Ureter (tissue), 1 donor: ENCODE results near the gene TMEM114. TPM values are rescaled to one million over a fixed set of nuclear protein-coding genes. Genes with fewer than 3 reads are reported as not detected.
"Not testable (repeated sequence)": the region's sequence is repeated elsewhere in the genome, so short reads cannot be mapped to it uniquely, and the experiment has no call there.

Source experiments
- DNase-seq: peaks from one replicate; pipeline ENCODE4 v3.0.0-alpha.2; 2020; ENCODE audit warnings: low spot score
- total RNA-seq: library from RNA; stranded (reverse); gene quantifications from one replicate; pipeline ENCODE4 v1.2.4, GENCODE V29; 2023
- donor health status: DM: yes; HTN: yes; CAD: no.

Gene TMEM114
- total RNA-seq, 1 donor from 2014 or later, result not detected

DNA sequence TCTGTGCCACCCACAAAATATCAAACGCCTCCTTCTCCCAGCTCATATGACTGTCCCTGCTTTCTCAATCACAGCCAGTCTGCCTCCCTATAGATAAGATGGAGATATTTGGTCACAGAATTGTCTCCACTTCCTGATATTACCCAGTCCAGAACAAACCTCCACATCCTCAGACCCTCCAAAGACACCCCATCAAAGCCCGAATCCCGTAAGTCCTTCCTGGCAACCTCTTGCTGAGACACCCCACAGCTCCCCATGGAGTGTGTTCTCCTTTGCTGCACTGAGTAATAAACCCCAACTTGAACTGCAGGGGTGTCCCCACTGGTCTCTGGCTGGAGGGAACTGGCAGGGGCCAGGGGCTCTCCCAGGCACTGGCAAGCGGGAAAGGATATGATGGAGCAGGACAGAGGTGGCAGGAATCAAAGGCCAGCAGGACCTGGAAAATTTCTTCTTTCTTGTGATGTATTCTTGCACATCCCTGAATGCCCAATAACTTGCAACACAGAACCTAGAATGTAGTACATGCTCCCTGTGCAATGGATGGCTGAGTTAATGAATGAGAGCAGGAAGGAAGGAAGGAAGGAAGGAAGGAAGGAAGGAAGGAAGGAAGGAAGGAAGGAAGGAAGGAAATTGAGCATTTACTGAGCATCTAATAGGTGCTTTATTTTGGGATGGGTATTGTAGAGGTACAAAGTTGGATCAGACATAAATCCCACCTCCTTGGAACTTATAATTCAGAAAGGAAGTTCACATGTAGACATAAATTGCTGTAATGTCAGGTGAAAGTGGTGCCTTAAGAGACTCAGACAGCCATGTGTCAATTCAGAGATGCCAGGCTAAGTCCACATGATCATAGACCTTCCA, 13.9 kb downstream of the TMEM114 start:
- DNase-seq, result no peak

DNA sequence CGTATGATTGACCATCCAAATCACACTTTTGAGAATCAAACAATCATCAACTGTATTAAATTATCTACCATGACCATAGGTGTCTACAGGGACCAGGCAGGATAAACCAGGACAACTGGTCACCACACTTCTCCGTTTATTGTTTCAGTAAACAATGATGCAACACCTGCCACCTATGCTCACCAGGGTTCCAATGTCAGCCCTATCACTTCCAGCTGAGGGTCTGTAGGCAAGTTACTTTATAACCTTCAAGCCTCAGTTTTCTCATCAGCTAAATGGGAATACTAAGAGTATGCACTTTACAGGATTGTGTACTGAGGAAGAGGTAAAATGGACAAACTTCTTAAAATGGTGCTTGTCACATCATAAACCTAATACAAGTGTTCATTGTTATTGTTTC, 14.9 kb downstream of the TMEM114 start:
- DNase-seq, result no peak

DNA sequence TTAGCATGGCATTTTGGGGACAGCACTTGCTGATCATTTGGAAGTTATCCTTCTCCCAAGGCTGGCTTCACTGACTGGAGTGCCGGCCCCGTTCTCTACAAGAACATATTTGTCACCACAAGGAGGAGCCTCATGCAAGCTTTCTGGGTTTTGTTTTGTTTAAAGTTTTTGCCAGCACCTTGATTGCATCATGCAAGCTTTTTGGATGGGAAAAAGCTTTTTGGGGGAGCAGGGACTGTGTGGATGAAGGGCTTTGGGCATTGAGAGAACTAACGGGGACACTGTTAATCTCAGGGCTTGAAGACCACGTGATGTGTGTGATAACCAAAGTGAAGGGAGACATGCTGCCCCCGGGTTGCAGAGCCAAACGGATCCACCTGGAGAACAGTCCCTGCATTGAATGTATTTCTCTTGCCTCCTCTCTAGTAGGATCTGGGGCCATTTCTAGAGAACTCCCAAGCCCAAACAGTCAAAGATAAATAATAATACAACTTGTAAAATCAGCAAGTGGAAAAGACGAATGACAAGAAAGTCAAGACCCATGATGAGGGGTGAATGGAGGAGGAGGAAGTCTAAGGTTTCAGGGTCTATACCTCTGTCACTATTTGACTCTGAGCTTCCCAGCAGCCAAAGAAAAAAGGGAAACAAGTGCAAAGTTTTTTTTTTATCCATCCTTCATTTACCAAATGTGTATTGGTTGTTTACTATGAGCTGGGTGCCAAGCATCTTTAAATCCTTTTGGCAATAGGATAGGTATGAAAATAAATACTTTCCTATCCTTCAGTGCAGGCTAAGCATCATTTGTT, 17.2 kb downstream of the TMEM114 start:
- DNase-seq, result no peak

DNA sequence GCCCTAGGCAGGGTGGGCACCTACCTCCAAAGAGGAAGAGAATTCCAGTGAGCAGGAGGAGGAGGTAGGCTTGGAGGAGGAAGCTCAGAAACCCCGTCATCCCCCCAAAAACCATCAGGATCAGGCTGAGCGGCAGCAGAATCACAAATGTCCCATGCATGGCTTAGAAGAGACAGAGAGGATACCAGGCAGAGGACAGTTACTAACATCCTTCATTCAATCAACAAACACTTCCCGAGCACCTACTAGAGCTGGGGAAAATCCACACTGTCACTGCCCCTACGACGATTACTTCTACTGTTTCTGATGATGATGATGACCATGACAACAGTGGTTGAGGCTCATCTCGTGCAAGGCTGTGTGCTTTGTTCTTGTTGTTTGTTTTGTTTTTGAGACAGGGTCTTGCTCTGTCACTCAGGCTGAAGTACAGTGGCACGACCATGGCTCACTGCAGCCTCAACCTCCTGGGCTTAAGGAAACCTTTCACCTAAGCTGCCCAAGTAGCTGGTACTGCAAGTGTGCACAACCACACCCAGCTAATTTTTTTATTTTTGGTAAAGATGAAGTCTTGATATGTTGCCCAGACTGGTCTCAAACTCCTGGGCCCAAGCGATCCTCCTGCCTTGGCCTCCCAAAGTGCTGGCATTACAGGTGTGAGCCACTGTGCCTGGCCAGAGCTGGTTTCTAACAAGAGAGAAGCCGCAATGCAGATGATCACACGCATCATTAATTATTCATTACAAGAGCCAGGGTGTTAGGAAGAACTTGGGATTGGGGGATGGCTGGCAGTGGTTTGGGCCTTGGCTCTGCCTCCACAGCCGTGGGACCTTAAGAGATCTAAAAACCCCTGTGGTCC, 18.0 kb downstream of the TMEM114 start:
- DNase-seq, result no peak

DNA sequence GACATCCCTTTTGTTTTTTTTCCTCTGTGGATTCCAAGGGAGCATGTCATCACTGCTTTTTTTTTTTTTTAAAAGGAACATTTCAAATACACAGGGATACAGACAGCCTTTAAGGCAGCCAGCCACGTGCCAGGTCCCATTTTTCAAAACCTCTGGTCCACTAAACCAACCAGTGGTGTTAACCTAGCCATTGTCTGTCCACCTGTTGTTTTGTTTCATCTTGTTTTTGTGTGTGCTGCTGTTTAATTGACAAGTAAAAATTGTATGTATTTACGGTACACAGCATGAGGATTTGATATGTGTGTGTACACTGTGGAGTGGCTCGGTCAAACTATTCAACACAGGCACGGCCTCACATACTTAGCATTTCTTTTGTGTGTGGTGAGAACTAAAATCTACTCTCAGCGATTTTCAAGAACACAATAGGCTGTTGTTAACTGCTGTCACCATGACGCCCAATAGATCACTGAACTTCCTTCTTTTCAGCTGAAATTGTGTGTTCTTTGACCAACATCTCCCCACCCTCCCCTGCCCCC, 19.2 kb downstream of the TMEM114 start:
- DNase-seq, result no peak

DNA sequence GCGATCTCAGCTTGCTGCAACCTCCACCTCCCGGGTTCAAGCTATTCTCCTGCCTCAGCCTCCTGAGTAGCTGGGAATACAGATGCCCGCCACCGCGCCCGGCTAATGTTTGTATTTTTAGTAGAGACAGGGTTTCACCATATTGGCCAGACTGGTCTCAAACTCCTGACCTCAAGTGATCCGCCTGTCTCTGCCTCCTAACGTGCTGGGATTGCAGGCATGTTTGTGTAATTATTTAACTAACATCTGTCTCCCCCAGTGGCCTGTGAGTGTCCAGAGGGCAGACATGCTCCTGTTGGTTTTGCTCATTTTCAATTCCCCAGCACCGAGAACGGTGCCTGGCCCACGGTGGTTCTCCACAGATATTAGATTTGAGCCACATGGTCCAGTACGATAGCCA, 19.9 kb downstream of the TMEM114 start:
- not testable (repeated sequence) for DNase-seq

DNA sequence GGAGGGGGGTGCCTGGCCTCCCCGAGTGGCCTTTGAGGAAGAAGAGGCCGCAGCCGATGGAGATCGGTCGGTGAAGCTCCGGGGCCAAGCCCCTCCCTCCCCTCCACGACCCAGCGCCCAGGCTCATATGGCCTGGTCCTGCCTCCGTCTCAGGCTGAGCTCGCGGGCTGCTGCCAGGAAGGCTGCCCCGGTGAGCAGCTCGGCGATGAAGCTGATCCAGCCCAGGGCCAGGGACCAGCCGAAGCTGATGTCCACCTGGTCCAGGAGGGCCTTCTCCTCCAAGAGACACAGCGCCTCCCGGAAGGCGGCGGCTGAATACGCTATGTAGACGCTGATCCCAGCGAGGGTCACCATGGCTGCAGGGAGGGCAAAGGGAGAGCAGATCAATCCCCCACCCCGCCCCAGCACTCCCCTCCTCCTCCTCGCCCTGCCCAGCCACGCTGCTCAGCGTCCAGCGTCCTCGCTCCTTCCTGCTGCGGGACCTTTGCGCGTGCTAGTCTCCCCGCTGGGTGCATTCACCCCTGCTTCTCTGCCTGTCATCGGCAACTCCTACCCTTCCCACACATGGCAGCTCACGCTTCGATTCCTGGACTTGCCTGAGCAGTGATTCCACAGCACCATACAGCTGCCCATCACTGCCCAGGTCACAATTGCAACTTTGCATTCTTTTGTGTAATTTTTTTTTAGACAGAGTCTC, 20.5 kb downstream of the TMEM114 start:
- DNase-seq, result no peak

DNA sequence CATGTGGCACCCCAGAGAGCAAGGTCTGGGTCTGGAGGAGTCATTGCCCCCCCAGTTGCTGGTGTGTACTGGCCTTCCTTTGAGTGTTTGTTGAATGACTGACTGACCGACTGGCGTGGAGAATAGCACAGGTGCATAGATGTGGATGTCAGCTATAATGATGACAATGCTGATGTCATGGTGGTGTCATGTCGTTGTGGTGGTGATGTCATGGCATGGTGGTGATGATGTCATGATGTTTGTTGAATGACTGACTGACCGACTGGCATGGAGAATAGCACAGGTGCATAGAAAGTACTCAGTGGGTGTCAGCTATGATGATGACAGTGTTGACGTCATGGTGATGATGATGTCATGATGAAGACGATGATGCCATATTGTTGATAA, 22.1 kb downstream of the TMEM114 start:
- DNase-seq, result no peak

DNA sequence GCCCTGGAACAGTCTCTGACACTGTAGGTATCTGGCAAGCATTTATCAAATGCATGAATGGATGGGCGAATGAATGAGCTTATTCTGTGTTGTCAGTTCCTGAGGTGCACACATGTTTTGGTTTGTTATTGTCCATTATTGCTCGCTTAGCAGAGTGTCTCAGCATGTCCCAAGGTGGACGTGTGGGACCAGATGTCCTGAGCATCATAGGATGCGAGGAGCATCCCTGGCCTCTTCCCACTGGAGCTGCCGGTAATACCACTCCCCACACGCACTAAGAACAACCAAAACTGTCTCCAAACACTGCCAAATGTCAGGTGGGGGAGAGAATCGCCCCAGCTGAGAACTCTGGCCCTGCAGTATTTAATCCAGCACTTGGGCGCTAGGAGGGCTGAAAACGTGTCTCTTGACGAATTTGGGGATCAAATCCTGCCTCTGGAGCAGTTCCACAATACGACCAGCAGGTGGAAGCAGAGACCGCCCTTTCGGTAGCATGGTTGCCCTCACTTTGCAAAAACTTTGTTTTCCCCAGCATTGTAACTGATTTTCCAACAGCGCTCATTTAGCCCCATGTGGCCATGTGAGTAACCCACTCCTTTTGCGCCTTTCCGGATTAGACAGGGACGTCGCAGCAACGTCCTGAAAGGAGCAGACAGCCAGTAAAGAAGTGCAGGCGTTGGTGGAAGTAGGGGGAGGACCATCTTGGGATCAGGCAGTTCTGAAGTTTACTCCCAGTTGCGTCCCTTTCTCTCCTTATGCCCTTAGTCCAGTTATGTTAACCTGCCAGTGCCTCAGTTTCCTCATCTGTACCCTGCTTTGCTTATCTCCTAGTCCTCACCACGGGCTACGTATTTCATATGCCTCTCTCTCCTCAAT, 22.7 kb downstream of the TMEM114 start:
- DNase-seq, result peak; percentile 84

DNA sequence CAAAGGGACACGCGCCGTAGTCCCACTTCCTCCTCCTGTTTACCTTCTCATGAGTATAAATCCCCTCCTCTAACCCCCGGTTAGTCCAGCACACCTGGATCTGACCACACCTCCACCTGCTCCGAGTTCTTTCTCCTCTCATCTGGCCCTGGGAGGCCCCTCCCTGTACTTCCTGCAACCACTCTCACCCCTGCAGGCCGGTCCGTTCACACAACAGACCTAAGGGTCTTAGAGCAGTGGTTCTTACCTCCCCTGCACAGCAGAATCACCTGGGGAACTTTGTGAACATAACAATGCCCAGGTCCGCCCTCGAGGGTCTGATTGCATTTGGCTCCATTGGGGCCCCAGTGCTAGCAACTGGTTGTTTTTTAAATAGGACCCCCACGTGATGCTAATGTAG, 24.8 kb downstream of the TMEM114 start:
- no peak for DNase-seq

DNA sequence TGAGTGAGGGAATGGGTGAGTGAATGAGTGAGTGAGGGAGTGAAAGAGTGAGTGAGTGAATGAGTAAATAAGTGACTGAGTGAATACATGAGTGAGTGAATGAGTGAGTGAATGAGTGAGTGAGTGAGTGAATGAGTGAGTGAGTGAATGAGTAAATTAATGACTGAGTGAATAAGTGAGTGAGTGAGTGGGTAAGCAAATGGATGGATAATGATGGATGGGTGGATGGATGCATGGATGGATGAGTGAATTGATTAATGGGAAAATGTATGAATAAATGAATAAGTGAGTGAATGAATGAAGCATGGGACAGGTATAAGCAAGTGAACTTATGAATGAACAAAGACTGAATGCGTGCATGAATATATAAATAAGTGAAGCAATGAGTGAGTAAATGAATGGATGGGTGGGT, 25.4 kb downstream of the TMEM114 start:
- DNase-seq, result no peak

DNA sequence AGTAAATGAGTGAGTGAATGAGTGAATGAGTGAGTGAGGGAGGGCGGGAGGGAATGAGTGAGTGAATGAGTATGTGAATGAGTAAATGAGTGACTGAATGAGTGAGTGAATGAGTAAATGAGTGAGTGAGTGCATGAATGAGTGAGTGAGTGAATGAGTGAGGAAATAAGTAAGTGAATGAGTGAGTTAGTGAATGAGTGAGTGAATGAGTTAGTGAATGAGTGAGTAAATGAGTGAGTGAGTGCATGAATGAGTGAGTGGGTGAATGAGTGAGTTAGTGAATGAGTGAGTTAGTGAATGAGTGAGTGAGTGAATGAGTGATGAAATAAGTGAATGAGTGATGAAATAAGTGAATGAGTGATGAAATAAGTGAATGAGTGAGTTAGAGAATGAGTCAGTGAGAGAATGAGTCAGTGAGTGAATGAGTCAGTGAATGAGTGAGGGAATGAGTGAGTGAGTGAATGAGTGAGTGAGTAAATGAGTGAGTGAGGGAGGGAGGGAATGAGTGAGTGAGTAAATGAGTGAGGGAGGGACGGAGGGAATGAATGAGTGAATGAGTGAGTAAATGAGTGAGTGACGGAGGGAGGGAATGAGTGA, 26.3 kb downstream of the TMEM114 start:
- not testable (repeated sequence) for DNase-seq

DNA sequence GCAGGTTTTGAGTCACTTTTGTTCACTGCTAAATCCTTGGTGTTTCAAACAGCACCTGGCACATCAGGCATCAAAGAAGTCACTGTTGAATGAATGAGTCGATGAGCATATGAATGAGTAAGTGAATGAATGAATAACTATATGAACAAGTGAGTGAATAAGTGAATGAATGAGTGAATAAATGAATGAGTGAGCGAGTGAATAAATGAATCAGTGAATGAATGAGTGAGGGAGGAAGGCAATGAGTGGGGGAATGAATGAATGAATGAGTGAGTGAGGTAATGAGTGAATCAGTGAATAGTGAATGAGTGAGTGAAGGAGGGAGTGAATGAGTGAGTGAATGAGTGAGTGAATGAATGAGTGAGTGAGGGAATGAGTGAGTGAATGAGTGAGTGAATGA, 28.8 kb downstream of the TMEM114 start:
- DNase-seq, result no peak

DNA sequence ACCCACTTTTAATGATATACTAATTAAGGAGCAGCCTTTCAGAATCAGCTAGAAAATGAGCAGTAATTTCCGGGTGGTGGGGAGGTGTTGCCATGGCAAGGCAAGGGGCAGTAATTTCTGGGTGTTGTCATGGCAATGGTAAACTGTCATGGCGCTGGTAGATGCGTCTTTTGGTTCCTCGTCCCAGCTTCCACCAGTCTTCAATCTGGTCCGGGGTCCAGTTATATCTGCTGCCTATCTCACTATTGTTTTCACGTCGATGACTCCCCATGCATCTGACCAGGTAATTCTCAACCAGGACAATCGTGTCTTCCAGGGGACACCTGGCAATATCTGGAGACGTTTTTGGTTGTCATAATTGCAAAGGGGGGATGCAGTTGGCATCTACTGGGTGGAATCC, 34.9 kb downstream of the TMEM114 start:
- DNase-seq, result no peak

DNA sequence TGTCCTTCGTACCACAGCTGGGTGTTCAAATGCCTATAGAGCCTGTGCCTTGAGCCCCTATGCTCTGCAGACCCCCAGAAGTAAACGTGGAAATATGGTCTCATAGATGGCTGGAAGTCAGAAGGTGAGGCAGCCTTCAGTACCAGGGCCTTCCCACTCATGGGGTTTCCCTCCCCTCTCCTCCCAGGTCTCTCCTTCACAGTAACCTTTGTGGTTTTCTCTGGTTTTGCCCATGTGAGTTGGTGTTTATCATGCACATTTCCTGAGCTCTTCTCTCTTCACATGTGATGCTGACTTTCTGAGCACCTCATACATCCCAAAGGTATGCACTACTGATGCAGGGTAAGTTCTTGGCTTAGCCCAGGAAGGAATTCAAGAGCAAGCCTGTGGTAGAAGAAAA, 35.4 kb downstream of the TMEM114 start:
- DNase-seq, result no peak

DNA sequence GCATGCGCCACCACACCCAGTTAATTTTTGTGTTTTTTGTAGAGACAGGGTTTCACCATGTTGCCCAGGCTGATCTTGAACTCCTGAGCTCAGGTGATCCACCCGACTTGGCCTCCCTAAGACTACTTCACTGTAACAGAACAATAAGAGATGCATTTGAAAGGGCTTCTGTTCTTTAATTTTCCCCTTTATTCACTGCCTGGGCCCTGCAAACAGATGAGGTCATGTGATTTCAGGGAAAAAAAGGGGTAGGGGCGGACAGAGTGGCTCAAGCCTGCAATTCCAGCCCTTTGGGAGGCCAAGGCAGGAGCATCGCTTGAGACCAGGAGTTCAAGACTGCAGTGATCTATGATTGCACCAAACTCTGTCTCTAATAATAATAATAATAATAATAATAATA, 36.3 kb downstream of the TMEM114 start:
- no peak for DNase-seq

DNA sequence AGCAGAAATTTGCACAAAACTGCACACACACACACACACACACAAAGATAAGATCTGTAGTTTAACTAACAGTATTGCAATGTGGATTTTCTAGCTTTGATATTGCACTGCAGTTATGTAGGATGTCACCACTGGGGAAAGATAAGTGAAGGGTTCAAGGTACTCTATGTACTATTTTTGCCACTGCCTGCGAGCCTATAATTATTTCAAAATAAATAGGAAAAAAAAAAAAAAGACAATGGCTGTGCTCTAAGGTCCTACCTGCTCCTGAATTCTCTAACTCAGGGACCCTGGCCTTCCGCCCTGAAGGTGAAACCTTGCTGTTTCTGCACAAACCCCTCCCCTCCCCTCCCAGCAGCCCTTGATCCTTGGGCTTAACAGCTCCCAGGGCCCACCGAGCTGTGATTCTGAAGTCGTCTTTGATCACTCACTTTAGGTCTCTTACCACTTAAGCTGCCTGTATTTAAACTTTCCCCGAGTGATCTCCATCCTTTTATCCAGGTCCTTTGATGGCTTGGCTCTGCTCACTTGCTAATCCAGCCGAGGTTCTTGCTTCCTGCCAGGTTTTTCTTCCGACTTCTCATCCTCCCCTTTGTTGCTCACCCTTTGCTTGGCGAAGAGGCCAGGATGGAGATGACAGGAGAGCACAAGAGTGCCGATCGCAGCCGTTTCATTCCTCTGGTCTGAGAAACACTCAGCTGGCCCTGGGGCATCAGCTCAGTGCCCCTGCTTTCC, 37.7 kb downstream of the TMEM114 start:
- DNase-seq, result no peak

DNA sequence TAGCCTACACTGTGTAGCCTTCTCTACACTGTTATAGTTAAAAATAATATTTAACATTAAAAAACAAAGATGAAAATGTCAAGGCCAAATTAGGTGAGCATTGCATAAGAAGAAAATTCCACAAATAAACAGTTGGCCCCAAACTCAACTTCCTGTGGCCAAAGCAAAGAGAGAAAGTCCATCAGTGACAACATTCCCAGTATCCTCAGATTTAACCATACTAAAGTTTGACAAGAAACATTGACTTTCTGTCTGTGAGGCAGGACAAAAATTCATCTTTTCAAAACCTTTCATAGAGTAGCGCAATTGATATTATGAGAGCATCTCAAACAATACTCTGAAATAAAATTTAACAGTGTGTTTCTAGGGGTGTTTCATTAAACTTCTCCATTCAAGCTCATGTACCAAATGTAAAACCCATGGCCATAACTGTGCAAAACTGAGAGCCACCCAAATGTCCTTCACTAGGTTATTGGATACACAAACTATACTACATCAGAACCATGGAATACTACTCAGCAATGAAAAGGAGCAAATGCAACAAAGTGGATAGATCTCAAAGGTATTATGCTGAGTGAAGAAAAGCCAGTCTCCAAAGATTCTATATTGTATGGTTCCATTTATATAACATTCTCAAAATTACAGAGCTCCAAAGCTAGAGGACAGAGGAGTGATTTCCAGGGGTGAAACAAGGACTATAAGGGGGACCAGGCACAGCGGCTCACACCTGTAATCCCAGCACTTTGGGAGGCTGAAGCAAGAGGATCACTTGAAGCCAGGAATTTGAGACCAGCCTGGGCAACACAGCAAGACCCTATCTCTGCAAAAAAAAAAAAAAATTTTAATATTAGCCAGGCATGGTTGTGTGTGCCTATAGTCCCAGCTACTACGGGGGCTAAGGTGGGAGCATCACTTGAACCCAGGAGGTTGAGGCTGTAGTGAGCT, 38.7 kb downstream of the TMEM114 start:
- no peak for DNase-seq
